ENCODE data around the gene PPP2R2C. TPM values are rescaled to one million over a fixed set of nuclear protein-coding genes. Genes with fewer than 3 reads are reported as not detected.

Gene PPP2R2C
- total RNA-seq, 6 experiments from 2014 or later = 0.14 to 0.25 (median 0.23) TPM; not detected in 2

DNA sequence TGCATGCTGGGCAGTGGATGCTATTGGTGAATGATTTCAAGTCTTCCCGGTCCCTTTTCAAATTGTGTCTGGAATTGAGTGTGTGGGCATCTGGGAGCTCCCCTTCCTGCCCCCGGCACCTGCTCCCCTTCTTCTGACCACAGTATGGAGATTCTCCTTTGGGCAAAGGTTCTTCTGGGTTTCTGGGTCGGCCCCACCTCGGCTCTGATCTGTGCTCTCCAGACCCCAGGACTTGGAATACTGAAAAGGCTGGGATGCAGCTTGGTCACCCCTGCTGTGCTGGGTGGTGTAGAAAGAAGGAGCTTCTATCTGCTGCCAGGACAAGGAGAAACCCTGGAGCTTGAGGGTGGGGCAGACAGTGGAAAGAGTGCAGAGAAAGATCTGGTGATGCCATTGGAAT, 124.0 kb downstream of the PPP2R2C start:
- Mint-ChIP-seq H3K9me3 (peaks cover 6% of the 10 kb centered on the region; the same call in 1 of the 2 replicates), H3K27me3 (ENCODE audit: insufficient read depth) (peaks cover 33% of the 10 kb centered on the region), H3K27ac (no peak overlapping the region), H3K4me1 (ENCODE audit: low read depth) (peaks cover 29% of the 10 kb centered on the region), H3K4me3 (no peak overlapping the region), H3K36me3 (ENCODE audit: low read depth) (no peaks in the 10 kb centered on the region)
- no peak for DNase-seq
- no peak for TF ChIP-seq CTCF (IDR thresholded peaks at IDR 0.05)

- H3K9me3 Mint-ChIP-seq = peaks cover 6% of the 10 kb centered on the region; the same call in 1 of the 2 replicates
- no peak overlapping the region for H3K27ac Mint-ChIP-seq
- H3K4me1 Mint-ChIP-seq (ENCODE audit: low read depth) = peaks cover 35% of the 10 kb centered on the region
- no peak for TF ChIP-seq CTCF (IDR thresholded peaks at IDR 0.05)
- H3K27me3 Mint-ChIP-seq (ENCODE audit: insufficient read depth) = peaks cover 30% of the 10 kb centered on the region
- DNase-seq = no peak
- H3K36me3 Mint-ChIP-seq (ENCODE audit: low read depth) = no peaks in the 10 kb centered on the region
- no peak overlapping the region for H3K4me3 Mint-ChIP-seq
Observed at GRCh38 chr4:6347511-6348045, 124.8 kb downstream of the PPP2R2C start.

- Mint-ChIP-seq H3K27me3 (ENCODE audit: insufficient read depth) (peaks cover 26% of the 10 kb centered on the region), H3K27ac (no peak overlapping the region), H3K4me1 (ENCODE audit: low read depth) (peaks cover 35% of the 10 kb centered on the region), H3K9me3 (peaks cover 6% of the 10 kb centered on the region; the same call in 1 of the 2 replicates), H3K36me3 (ENCODE audit: low read depth) (no peaks in the 10 kb centered on the region), H3K4me3 (no peak overlapping the region)
- TF ChIP-seq CTCF (IDR thresholded peaks at IDR 0.05) = no peak
- DNase-seq = no peak
Observed at GRCh38 chr4:6346373-6347110, 125.9 kb downstream of the PPP2R2C start.

- Mint-ChIP-seq H3K4me3 (no peak overlapping the region), H3K4me1 (ENCODE audit: low read depth) (peaks cover 35% of the 10 kb centered on the region), H3K27me3 (ENCODE audit: insufficient read depth) (peaks cover 25% of the 10 kb centered on the region), H3K27ac (no peak overlapping the region), H3K36me3 (ENCODE audit: low read depth) (no peaks in the 10 kb centered on the region), H3K9me3 (peaks cover 6% of the 10 kb centered on the region; the same call in 1 of the 2 replicates)
- DNase-seq = no peak
- TF ChIP-seq CTCF (IDR thresholded peaks at IDR 0.05) = no peak
Observed at GRCh38 chr4:6345866-6346265, 126.5 kb downstream of the PPP2R2C start.

DNA sequence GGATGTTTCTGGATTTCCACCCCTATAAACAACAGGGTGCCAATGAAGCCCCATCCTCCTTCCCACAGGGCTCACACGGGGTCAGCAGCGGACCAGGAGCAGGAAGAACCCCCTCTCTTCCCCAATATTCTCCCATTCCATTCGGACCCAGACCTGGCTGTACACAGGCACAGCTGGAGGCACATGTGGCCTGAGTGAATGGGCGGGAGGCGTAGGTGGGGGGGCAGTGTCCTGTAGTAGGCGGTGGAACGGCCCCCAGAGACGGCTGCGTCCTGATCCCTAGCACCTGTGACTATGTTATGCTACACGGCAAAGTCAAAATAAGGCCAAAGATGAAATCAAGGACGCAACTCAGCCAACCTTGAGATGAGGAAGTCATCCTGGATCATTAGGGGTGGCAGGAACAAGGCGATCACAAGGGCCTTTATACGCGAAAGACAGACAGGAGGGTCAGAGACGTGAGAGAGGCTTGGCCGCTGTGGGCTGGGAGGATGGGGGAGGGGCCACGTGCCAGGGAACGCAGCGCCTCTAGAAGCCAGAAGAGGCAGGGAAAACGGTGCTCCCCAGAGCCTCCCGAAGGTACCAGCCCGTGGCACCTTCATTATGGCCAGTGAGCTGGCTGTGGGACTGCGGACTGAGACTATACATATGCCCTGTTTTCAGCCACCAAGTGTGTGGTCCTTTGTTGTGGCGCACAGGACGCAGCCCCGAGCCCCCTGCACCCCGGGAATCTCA, 127.2 kb downstream of the PPP2R2C start:
- Mint-ChIP-seq H3K4me1 (ENCODE audit: low read depth) (peaks cover 31% of the 10 kb centered on the region), H3K27ac (no peak overlapping the region), H3K9me3 (peaks cover 6% of the 10 kb centered on the region; the same call in 1 of the 2 replicates), H3K4me3 (no peak overlapping the region), H3K27me3 (ENCODE audit: insufficient read depth) (peaks cover 24% of the 10 kb centered on the region), H3K36me3 (ENCODE audit: low read depth) (no peaks in the 10 kb centered on the region)
- TF ChIP-seq CTCF (IDR thresholded peaks at IDR 0.05) = no peak
- no peak for DNase-seq

All from HFFc6 (cell line).